GM19239 (cell line): ENCODE measurements around the gene AMPH.

Experiments used
- DNase-seq: peaks from one replicate; pipeline ENCODE4 v3.0.0; 2011; ENCODE audit warnings: low spot score; ENCODE audit not compliant: insufficient read length
- FAIRE-seq: peaks from 2 replicates; lab custom pipeline; 2011; peaks lifted over from hg19 to GRCh38; lab: Jason Lieb, UNC

AMPH gene

DNA sequence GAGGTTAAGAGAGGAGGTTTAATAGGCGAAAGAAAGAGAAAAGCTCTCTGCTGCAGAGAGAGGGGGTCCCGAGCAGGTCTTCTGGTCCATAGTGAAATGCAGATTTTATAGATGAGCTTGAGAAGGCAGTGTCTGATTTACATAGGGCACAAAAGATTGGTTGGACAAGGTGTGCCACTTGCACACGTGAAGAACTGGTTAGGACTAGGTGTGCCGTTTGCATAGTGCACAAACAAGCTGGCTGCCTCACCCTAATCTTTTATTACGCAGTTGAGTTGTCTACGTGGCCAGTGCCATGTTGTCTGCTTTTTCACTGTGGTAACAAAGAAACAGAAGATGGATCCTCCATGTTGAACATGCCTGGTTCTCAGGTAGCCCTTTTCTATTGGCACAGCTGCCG, 82.6 kb downstream of the AMPH start:
- DNase-seq (no peak), FAIRE-seq (no peak)

DNA sequence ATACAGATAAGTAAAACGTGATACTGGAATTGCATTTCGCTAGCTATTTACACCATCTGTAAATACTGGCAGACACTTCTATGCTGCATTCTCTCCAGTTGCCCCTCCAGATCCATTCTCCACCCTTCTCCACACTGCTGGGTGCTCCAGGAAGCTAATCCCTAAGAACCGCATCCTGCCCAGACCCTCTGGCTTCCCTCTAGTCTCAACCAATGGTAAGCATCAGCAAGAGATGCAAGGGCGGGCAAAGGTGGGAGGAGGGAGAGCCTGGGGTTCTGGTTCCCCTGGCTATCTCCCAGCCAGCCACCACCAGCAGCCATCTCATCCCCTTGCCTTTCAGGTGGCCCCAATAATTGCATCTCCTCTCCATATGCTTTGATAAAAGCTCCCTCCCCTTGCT, 84.4 kb downstream of the AMPH start:
- FAIRE-seq, result no peak
- DNase-seq, result no peak

DNA sequence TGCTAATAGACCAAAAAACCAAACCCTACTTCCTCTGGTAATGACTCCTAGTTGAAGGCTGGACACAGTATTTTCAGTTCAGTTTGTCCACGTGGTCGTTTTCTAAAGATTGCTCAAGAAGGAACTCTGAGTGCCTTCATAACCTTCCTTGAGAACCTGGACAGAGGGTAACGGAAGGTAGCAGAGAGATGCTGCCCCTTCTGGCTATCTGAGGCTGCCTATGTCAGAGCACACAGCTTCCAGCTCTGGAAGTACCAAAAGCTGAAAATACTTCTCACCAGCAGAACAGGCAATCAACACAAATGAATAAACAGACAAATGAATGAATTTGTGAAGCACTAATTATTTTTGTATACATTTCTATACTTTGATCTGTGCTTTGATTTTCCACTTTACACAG, 85.2 kb downstream of the AMPH start:
- DNase-seq (no peak), FAIRE-seq (no peak)

DNA sequence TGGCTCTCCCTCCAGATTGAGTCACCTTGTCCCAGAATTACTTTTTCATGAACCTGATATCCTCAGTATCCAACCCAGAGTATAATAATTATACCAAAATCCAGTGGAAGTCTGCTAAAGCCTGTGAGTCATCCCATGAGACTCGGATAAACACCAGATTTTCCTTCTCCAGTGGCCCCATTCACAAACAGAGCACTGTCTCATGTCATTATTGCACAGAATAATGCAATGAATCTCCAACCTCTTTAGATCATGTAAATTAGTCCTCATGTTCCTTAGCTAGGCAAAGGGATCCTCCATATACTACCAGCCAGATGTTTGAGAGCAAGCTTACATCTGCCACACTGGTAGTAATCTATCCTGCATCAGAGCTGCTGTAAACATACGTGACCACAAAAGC, 89.0 kb downstream of the AMPH start:
- DNase-seq, result no peak

DNA sequence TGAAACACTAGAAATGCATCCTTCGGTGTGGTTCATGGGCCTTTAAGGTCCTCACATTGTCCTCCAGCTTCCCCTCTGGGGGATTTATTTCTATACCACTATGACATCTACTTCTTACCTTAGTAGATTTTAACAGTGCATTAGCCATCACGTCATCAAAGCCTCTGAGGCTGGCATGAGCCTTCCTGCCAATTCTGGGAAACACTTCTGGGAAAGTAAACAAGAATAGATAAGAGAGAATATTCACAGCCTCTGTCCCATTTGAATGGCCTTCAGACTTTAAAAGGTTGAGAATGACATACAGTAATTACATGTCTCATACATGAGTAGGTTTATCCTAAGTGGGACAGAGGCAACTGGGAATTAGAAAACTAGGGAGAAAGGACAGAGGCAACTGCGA, 89.7 kb downstream of the AMPH start:
- DNase-seq (no peak), FAIRE-seq (no peak)

More for the DNA sequence above, 89.0 kb downstream of the AMPH start:
- FAIRE-seq, result no peak

DNA sequence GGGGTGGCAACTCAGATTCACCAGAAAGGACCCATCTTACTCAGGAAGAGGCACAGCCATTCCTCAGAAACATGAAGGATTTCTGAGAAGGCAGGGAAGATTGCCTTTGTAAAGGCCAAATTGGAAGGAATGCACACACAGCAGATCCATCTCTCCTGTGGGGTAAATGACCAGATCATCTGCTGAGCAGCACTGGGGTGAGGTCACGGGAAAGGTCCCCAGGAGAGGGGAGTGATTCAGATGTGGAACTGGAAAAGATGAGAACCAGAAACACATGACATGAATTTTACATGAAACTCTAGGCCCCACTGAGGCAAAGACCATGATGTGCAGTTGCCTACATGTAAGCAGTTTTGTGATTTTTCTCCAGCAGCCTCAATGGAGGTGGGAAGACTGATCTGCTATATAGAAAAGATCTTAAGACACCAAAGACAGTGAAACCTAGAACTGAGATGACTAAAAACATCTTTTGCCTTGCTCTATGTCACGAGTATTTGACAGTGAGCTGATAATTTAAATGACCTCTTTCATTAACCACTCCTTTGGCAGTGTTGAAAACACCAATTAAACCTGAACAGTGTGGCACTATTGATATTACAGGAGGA, 91.6 kb downstream of the AMPH start:
- DNase-seq (no peak), FAIRE-seq (no peak)

DNA sequence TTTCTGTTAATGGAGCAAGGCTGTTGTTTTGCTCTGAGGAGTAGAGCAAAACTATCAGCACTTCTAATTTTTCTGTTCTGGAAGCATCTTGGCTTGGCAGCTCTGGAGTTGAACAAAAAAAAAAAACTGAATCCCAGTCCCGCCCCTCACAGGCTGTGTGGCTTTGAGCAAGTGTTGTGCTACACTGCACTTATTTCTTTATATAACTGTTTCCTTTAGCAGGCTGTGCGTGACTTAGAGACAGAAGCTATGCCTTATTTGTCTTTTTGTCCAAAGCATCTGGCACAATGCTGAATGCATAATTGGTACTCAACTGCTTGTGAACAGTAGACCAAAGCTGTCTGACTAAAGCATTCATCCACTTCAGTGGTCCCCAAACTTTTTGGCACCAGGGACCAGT, 96.1 kb downstream of the AMPH start:
- FAIRE-seq, result no peak
- no peak for DNase-seq

DNA sequence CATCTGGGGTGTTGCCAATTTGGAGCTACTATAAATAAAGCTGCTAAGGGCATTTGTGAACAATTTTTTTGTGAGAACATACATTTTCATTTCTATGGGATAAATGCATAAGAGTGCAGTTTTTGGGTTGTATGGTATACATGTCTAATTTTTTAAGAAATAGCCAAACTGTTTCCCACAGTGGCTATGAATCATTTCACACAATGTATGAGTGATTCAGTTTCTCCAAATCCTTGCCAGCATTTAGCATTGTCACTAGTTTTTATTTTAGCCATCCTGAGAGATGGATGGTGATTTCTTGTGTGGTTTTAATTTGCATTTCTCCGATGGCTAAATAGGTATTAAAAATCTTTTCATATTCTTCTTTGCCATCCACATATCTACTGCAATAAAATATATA, 105.3 kb downstream of the AMPH start:
- FAIRE-seq (no peak), DNase-seq (no peak)

DNA sequence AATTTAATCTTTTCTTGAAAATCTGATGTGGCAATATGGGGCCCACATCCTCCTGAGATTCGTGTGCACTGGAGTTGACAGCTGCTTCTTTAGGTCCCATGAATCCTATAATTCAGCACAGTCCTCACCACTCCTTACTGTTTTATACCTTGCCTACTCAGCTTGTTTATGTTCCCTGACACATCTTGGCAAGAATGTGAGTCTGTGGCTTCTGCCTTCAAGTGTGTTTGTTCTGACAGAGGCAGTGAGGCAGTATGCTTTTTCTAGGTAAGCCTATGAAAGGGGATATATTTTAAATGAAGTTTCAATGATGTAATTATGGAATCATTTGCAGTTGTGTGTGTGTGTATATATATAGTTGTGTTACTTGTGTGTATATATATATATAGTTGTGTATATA, 106.4 kb downstream of the AMPH start:
- DNase-seq (no peak), FAIRE-seq (no peak)

DNA sequence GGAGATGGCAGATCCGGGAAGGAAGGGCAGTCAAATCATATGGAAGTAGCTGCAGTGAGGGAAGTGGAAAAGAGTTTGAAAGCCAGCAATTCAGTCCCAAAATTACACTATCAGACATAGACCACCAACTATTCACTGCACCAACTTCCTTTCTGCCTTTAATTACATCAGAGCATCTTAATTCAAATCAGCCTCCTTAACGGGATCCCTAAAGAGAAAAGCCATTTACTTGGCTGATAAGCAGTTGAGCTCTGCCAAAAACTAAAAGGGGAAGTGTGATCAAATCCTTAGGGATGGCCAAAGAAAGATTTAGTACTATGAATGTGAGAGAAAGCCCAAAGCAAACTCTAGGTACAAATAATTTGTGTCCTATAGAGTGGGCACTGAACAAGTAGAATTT, 110.4 kb downstream of the AMPH start:
- DNase-seq (no peak), FAIRE-seq (no peak)

DNA sequence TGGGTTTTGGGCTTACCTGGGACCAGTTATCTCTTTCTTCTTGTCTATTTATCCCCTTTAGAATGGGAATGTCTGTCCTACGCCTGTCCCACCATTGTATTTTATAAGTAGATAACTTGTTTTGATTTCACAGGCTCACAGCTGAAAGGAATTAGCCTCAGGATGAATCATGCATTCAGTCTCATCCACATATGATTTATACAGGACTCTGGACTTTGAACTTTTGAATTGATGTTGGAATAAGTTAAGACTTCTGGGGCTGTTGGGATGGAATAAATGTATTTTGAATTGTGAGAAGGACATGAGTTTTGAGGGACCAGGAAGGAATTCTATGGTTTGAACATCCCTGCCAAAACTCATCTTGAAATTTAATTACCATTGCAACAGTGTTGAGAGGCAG, 112.6 kb downstream of the AMPH start:
- FAIRE-seq (no peak), DNase-seq (no peak)

DNA sequence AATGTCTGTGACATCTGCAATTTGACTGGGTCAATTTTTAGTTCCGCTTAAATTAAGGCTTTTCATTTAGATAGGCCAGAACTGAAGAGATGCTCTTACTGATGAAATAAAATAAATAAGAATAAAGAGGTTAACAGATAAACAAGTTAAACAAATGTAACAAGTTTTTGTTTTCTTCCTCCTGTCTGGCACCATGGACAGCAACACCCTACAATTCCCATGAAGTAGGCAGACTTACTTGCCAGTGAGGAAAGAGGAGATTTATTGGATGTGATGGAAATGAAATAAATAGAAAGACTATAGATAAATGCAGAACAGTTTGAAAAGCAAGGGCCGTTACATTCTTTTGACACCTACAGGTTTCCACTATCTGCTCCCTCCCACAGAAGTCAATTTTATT, 118.5 kb downstream of the AMPH start:
- DNase-seq (no peak), FAIRE-seq (no peak)

DNA sequence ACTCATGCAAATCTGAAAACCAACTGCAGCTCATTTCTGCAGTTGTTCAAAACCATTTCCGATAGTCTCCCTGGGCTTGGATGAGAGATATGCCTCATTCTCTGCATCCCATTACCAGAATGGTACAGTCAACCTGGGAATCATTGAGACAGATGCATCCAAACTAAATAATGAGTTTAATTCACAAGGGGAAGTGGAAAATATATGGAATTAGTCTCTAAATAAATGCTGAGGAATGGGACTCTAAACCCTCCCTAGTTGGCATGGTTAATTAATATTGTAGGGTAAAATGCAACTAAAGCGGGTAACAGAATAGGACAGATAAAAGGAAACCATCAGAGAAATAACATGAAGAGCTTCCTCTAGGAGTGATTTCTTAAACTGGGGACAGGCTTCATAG, 118.9 kb downstream of the AMPH start:
- DNase-seq (no peak), FAIRE-seq (no peak)

DNA sequence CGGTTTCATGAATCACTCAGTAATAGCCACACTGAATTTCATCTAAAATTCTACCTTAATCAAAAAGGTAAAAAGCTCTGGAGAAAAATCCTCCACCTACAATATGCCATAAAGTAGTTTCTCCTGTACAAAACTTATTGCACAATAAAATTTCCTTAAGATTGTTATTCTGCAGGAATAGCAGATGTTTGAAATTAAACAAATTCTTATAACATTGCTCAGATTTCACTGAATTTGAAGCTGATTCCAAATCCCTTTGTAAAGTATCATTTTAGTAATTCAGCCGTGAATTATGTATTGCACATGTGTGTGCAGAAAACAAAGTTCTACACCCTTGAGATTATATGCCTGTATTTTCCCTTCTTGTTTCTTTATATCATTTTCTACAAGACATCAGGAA, 123.8 kb downstream of the AMPH start:
- no peak for DNase-seq
- FAIRE-seq, result no peak

DNA sequence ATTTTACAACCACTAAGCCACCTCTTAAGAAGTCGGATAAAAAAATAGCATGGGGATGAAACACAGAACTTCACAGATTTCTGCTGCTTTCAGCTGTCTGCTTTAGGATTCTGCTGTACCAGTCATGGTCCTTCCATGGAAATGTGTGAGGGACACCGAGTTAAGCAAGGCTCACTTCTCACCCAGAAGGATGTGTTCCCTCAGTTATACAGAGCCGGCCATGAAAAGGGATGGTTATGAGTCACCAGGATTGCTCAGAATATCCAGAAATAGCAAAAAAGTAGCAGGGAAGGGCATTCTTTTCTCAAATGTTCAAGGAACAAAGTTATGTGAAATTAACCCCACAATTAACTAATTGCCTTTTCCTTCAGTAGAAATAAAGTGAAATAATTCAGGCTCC, 124.4 kb downstream of the AMPH start:
- no peak for DNase-seq
- FAIRE-seq, result no peak

DNA sequence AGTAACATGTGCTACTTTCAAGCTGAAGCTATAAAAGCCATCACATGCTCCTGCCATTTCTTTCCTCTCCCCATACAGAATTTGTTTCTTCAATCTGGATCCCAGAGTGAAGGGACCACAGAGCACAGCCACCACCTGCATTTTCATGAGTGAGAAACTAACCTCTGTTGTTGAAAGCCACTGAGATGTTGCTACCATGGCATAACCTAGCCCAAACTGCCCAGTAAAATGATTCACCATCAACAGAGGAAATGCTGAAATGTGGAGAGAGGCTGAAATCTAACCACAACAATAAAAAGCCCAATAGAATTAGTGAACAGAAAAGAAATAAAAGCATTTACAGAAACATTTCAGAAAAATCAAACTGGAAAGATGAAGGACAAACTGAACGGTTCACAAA, 125.2 kb downstream of the AMPH start:
- DNase-seq (no peak), FAIRE-seq (no peak)

DNA sequence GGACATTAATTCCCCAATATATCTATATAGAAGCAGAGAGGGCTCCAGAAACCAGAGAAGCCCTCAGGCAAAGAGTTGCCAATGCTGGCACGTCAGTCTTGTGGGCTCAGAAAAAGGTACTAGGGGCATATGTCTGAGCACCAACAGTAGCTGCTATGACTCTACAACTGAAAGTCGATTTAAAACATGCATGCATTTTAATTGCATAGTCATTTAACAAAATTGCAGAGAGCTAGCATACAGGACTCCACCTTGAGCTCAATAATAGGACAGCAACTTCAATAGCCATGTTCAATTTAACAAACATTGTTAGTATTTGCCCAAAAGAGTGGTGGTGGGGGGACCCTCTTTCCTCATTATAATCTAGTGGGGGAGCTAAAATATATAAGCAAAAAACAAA, 126.5 kb downstream of the AMPH start:
- FAIRE-seq (no peak), DNase-seq (no peak)

DNA sequence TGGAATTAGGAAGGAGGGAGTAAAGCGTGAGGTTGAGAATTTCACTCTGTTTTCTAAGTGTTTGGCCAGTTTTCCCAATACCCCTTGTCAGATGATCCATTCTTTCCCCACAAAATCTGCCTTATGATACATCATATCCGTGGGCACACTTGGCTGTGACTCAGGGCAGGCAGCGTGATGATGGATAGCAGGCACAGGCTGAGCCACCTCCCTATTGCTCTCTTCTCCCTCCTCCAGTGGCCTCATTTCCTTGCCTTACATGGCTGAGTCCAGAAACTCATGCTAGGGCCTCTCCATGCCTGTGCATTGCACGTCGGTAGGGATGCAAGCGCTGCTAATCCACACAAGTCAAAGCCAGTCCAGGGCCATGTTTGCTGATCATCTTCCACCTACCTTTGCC, 128.3 kb downstream of the AMPH start:
- FAIRE-seq (no peak), DNase-seq (no peak)

DNA sequence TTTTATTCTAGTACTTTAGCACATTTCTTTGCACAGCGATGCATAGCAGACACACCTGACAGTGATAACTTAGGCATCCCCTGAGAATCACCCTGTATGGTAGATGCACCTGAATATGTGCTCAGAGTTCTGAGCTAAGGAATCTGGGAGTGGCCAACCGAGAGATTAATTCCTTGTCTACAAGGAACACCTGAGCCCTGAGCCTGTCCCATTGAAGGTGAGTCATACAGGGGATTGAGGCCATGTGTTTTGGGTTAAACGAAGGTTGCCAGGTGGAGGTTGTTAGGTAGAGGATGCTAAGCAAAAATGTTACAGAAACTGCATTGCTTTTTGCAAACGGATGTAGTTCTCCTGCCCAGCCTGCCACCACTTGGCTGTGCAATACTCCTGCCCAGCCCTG, 128.9 kb downstream of the AMPH start:
- FAIRE-seq, result no peak
- DNase-seq, result no peak

DNA sequence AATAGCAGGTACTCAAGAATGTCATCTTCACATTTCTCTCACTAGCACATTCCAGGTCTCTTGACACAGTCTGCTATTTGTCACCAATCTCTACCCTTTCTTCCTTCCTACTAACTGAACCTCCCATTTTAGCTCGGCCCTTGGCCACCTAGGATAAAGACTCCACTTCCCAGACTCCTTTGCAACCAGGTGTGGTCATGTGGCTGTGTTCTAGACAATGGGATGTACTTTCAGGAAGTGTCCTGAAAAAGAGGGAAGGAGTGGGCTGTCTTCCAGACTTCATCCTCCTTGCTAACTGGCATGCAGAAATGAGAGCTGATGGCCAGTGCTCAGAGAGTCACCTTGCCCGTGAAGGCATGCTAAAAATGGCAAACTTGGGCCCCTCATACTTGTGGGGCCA, 139.2 kb downstream of the AMPH start:
- no peak for FAIRE-seq
- DNase-seq, result no peak

DNA sequence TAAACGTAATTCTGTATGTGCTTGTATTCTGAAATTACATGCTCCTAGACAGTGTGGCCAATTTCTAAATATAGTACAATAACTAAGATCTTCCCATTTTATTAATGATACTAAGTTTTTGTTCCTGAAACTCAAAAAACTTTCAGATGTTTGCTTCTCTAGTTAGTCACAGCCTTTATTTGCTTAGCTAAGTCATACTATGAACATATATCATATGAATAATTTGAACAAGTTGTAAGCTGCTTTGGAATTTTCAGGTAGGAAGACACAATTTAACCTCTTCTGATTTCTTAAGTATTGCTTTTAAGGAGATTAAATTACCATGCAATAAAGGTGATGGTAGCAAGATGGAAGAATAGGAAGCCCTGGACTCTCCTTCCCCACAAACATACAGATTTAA, 148.7 kb downstream of the AMPH start:
- DNase-seq, result no peak
- no peak for FAIRE-seq

DNA sequence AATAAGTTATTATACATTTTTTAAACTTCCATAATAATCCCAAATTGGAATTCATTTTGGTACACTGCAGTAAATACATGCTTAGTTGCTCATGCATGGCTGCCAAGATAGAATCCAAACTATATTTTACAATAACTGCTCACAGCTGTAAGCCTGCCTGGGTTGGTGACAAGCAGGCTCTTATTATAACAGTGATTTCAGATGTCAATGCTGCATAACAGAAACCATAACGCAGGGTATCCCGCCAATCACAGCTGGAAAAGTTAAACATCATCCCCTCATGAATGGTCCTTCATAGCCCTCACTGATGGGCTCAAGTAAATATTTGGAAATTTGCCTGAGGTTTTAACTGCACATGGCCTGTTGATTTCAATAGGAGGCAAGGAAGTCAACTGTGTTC, 149.8 kb downstream of the AMPH start:
- no peak for DNase-seq
- FAIRE-seq, result no peak

DNA sequence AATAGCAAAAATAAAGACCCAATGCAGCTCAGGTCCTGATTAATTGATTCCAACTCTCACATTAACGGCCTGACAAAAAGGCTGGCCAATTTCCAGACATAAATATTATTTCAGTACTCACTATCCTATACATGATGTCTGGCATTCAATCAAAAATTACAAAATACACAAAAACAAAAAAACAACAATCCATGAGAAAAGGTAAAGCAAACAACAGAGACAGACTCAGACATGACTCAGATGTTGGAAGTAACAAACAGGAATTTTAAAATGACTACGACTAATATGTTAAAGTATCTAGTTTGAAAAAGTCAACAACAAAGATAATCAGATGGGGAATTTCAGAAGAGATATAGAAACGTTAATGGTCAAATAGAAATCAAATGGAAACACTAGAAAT, 152.8 kb downstream of the AMPH start:
- no peak for DNase-seq
- no peak for FAIRE-seq
